Calu3 (cell line): Measurements from ENCODE around the gene HRC. TPM values are rescaled to one million over a fixed set of nuclear protein-coding genes. Genes with fewer than 3 reads are reported as not detected.

ENCODE experiments used
- BruUV-seq: library from RNA; stranded (reverse); fragments of 400-500 nt; replicated peaks from 2 replicates; lab custom pipeline; 2021; lab: Mats Ljungman, UMichigan
- CTCF ChIA-PET: fragments of 300-600 bp; sonication (Branson Sonifier 250); formaldehyde crosslinking; loops from one replicate; lab custom pipeline; 2022; ENCODE audit warnings: antibody characterized with exemption; lab: Charles Lee
- DNase-seq: peaks from one replicate; pipeline ENCODE4 v3.0.0; 2022
- H3K27ac Mint-ChIP-seq: one replicate; pipeline ENCODE4 v1.8.0; 2022; ENCODE audit warnings: mixed read lengths; ENCODE audit not compliant: unreplicated experiment
- H3K27me3 Mint-ChIP-seq: one replicate; pipeline ENCODE4 v1.8.0; 2022; ENCODE audit warnings: mixed read lengths; ENCODE audit not compliant: unreplicated experiment
- H3K36me3 Mint-ChIP-seq: one replicate; pipeline ENCODE4 v1.8.0; 2022; ENCODE audit warnings: mild to moderate bottlenecking, moderate library complexity, mixed read lengths; ENCODE audit not compliant: insufficient read depth, unreplicated experiment
- H3K4me1 Mint-ChIP-seq: one replicate; pipeline ENCODE4 v1.8.0; 2022; ENCODE audit warnings: mild to moderate bottlenecking, low read depth, mixed read lengths; ENCODE audit not compliant: unreplicated experiment
- H3K4me3 Mint-ChIP-seq: one replicate; pipeline ENCODE4 v1.8.0; 2022; ENCODE audit warnings: mild to moderate bottlenecking, low read depth, moderate library complexity, mixed read lengths; ENCODE audit not compliant: unreplicated experiment
- H3K9me3 Mint-ChIP-seq: one replicate; pipeline ENCODE4 v1.8.0; 2022; ENCODE audit warnings: low read depth, mixed read lengths; ENCODE audit not compliant: unreplicated experiment
- intact Hi-C: fragments of 100-400 bp; cut with micrococcal nuclease; formaldehyde crosslinking; loops from one replicate; pipeline ENCODE4 v1.10.0; 2022; ENCODE audit not compliant: unreplicated experiment
- total RNA-seq: library from RNA; stranded (reverse); gene quantifications from 2 replicates; pipeline ENCODE4 v1.2.3, GENCODE V29; 2022
- TF ChIP-seq, protein P1 (sequence below): fragments of 200-600 bp; IDR thresholded peaks from one replicate; pipeline ENCODE4 v1.8.0; 2022; ENCODE audit warnings: antibody characterized with exemption; ENCODE audit not compliant: unreplicated experiment

The HRC gene
- total RNA-seq, 1 experiment from 2014 or later: not detected

DNA sequence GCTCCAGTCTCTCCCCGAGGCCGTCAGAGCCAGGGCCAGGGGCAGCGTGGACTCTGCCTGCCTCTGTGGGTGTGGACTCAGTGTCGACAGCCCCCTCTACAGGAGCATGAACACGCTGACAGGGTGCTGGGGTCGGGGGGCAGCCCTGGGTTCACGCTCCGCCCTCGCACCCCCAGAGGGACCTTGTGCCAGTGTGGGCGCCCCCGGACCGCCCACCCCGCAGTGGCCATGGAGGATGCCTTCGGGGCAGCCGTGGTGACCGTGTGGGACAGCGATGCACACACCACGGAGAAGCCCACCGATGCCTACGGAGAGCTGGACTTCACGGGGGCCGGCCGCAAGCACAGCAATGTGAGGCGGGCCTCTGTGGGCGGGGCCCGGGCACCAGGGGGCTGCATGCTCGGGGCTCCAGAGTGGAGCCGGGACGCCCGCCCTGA lies 10.7 kb upstream of the HRC start:
- Mint-ChIP-seq H3K27ac (no peak overlapping the region), H3K9me3 (no peaks in the 10 kb centered on the region), H3K36me3 (peaks cover 14% of the 10 kb centered on the region), H3K27me3 (no peaks in the 10 kb centered on the region), H3K4me1 (peaks cover 17% of the 10 kb centered on the region), H3K4me3 (no peak overlapping the region)
- no TSS peak for BruUV-seq
- no peak for DNase-seq
- CTCF ChIA-PET: interaction anchor here (0.6 kb wide), 1 partner anchor 33 kb away, joined by 3 read pairs; no protein-coding TSS in a partner anchor
- intact Hi-C loops: no loop called here
- TF ChIP-seq, protein P1, sequence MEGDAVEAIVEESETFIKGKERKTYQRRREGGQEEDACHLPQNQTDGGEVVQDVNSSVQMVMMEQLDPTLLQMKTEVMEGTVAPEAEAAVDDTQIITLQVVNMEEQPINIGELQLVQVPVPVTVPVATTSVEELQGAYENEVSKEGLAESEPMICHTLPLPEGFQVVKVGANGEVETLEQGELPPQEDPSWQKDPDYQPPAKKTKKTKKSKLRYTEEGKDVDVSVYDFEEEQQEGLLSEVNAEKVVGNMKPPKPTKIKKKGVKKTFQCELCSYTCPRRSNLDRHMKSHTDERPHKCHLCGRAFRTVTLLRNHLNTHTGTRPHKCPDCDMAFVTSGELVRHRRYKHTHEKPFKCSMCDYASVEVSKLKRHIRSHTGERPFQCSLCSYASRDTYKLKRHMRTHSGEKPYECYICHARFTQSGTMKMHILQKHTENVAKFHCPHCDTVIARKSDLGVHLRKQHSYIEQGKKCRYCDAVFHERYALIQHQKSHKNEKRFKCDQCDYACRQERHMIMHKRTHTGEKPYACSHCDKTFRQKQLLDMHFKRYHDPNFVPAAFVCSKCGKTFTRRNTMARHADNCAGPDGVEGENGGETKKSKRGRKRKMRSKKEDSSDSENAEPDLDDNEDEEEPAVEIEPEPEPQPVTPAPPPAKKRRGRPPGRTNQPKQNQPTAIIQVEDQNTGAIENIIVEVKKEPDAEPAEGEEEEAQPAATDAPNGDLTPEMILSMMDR: no peak

DNA sequence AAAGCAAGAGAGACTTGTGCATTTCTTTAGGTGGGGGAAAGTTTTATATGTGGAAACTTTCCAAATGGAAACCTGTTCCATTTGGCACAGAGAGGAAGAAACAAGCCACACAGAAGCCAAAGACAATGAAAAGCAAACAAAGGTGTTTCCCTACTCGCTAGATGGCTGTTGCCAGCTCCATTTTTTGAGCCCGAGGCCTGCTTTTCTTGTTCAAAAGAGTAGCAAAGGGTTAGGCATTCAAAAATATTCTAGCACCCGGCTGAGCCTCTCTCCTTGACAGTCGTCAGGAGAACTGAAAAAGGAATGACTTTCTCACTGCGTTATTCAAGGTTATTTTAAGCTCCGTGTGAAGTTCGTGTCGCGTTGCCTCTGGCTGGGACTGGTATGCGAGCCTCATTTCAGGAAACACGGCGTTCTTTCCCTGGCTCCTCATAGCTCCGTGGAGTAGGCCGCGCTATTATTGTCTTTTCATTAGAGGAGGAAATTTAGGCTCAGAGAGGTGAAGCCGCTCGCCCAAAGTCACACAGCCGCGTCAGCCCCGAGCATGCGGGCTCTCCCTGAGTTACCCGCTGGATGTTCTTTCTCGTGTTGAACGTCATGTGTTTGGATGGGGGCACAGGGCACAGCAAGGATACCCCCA lies 10.0 kb upstream of the HRC start:
- H3K36me3 Mint-ChIP-seq: peaks cover 21% of the 10 kb centered on the region
- TF ChIP-seq, protein P1: no peak
- no peak overlapping the region for H3K4me3 Mint-ChIP-seq
- DNase-seq: no peak
- no TSS peak for BruUV-seq
- no peaks in the 10 kb centered on the region for H3K27me3 Mint-ChIP-seq
- intact Hi-C loops: no loop called here
- CTCF ChIA-PET: interaction anchor here (0.6 kb wide), 2 partner anchors 34 to 38 kb away, joined by 3 to 7 read pairs; no protein-coding TSS in a partner anchor
- H3K9me3 Mint-ChIP-seq: no peaks in the 10 kb centered on the region
- no peak overlapping the region for H3K27ac Mint-ChIP-seq
- H3K4me1 Mint-ChIP-seq: peaks cover 10% of the 10 kb centered on the region

DNA sequence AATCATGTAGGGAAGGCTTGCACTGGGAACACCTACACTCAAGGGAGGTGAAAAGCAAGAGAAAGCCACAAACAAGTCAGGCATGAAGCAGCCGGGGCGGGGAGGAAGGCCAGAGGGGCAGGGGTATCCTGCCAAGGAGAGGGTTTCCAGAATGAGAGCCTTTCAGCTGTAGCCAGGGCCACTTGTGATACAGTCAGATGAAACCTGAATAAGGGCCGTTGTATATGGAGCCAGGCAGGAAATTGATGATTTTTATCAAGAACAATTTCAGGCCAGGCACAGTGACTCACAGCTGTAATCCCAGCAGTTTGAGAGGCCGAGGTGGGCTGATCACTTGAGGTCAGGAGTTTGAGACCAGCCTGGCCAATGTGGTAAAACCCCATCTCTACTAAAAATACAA lies 6.8 kb upstream of the HRC start:
- H3K27me3 Mint-ChIP-seq: peaks cover 9% of the 10 kb centered on the region
- DNase-seq: no peak
- peaks cover 23% of the 10 kb centered on the region for H3K4me1 Mint-ChIP-seq
- CTCF ChIA-PET: interaction anchor here (0.6 kb wide), 1 partner anchor 17 kb away, joined by 6 read pairs; no protein-coding TSS in a partner anchor
- no peak overlapping the region for H3K4me3 Mint-ChIP-seq
- H3K9me3 Mint-ChIP-seq: no peaks in the 10 kb centered on the region
- intact Hi-C loops: no loop called here
- TF ChIP-seq, protein P1: no peak
- H3K27ac Mint-ChIP-seq: no peak overlapping the region
- peaks cover 31% of the 10 kb centered on the region for H3K36me3 Mint-ChIP-seq
- no TSS peak for BruUV-seq

DNA sequence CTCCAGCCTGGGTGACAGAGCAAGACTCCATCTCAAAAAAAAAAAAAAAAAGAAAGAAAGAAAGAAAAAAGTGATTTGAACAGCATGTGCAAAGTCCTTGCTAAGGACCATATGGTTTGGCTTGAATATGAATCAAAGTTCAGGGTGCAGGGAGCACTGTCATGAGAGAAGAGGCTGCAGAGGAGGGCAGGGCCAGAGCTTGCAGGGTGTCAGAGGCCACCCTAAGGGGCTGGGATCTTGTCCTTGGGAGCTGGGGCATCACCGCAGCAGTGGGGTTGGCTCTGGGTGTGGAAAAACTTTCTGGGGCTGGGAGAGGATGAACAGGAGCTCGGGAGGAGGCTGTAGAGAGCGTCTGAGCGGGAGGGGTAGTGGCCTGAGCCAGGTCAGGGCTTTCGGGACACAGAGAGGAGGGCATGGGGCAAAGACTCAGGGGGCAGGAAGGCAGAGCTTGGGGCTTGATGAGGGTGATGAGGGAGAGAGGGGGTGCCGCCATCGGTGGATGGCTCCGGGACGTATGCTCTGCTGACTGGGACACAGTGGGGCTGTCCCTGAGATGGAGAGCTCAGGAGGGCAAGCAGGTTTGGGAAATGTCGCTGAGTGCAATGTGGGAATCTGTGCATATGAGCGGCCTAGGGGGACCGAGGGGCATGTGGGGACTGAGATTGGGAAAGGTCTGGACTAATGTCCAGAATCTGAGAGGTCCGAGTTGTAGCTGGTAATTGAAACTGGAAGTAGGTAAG lies 5.4 kb upstream of the HRC start:
- no peaks in the 10 kb centered on the region for H3K9me3 Mint-ChIP-seq
- H3K27me3 Mint-ChIP-seq: peaks cover 23% of the 10 kb centered on the region
- intact Hi-C loops: no loop called here
- CTCF ChIA-PET: interaction anchor here (0.6 to 0.7 kb wide), 2 partner anchors 11 to 162 kb away, joined by 4 to 6 read pairs; no protein-coding TSS in a partner anchor
- H3K4me1 Mint-ChIP-seq: peaks cover 16% of the 10 kb centered on the region
- peaks cover 31% of the 10 kb centered on the region for H3K36me3 Mint-ChIP-seq
- TF ChIP-seq, protein P1: no peak
- H3K4me3 Mint-ChIP-seq: no peak overlapping the region
- no TSS peak for BruUV-seq
- no peak for DNase-seq
- H3K27ac Mint-ChIP-seq: no peak overlapping the region
